COR-L47 (cell line): Measurements from ENCODE around the gene RILPL2.
"Not testable (repeated sequence)": the region's sequence is repeated elsewhere in the genome, so short reads cannot be mapped to it uniquely, and the experiment has no call there.

ENCODE experiments used
- DNase-seq: peaks from one replicate; lab custom pipeline; 2025; lab: John Stamatoyannopoulos, UW

Gene RILPL2

GRCh38 chr12:123401753-123402683, 34.5 kb downstream of the RILPL2 start:
- no peak for DNase-seq

GRCh38 chr12:123399255-123399617, 37.2 kb downstream of the RILPL2 start:
- DNase-seq, result no peak

DNA sequence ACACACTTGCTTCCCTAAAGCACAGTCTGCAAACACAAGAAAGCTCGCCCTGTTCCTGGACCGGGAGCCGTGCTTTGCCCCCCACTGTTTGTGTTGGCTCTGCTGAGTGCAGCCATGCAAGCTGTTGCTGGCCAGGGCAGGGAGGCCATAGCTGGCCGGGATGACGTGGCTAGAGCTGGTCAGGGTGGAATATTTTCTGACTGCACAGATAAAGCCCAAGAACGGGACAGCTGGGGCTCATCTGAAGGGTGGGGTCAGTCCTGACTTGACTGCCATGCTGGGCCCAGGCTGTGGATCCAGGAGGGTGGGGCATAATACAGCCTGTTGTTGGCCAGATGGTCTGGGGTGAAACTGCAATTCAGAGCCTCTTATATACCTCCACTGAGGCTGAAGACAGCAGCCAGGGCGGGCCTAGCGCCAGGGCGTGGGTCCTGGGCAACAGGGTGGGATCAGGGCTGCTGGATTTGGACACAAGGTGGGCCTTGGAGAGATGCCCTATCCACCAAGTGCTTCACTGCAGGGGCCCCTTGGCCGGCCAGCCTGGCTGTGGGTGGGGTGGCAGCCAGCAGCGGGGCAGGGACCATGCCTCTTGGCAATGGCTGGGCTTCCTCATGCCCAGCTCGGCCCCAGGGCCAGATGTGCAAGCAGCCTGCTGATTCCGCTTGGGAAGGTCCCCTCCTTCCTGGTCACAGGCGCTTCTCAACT, 37.8 kb downstream of the RILPL2 start:
- no peak for DNase-seq

DNA sequence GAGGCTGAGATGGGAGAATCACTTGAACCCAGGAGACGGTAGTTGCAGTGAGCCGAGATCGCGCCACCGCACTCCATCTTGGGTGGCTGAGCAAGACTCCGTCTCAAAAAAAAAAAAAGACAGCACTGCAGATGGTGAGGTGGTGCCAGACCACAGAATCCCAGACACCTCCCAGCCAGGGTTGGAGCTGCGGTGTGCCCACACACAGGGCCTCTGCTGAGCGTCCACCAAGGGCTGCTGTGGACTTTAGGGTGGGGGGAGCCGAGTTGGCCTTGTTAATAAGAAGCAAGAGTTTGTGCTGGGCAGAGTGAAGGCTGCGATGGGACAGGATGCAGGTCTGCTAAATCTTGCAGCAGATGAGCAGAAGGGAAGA, 38.3 kb downstream of the RILPL2 start:
- DNase-seq, result no peak

- no peak for DNase-seq
These were observed 39.1 kb downstream of the RILPL2 start for GRCh38 chr12:123397400-123397799.

GRCh38 chr12:123396954-123397353, 39.5 kb downstream of the RILPL2 start:
- no peak for DNase-seq

GRCh38 chr12:123396543-123396942, 39.9 kb downstream of the RILPL2 start:
- DNase-seq, result no peak

- no peak for DNase-seq
These were observed 41.2 kb downstream of the RILPL2 start for GRCh38 chr12:123395236-123395635.

- DNase-seq, result no peak
These were observed 42.7 kb downstream of the RILPL2 start for GRCh38 chr12:123393747-123394146.

- DNase-seq, result no peak
These were observed 44.7 kb downstream of the RILPL2 start for GRCh38 chr12:123391546-123392343.

DNA sequence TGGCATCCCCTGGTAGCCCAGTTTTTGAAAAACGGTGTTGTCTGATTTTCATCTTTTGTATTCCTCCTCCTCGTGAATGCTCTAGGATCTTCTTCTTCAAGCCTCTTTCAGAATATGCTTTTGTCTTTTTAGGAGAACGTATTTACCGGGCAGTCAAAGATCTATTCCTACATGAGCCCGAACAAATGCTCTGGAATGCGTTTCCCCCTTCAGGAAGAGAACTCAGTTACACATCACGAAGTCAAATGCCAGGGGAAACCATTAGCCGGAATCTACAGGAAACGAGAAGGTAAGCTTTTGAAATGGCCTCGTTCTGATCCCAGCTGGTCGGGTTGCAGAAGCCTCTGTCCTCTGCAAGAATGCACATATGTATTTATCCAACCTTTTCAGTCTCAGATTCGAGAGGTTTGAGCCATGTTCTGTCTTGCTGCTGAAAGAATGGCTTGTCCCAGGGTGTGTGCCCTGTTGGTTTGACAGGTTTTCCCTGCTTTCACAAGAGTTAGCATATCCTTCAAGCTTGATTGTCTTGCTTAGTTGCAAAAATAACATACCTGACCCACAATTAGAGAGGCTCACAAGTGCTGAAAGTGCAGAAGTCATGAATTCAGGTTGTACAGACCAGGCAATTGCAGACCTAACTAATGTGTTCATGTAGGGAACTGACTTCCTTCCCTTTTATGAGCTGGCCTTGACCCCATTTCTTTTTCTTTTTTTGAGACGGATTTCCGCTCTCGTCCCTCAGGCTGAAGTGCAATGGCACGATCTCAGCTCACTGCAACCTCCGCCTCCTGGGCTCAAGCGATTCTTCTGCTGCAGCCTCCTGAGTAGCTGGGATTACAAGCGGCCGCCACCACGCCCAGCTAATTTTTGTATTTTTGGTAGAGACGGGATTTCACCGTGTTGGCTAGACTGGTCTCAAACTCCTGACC, 45.7 kb downstream of the RILPL2 start:
- DNase-seq, result no peak

DNA sequence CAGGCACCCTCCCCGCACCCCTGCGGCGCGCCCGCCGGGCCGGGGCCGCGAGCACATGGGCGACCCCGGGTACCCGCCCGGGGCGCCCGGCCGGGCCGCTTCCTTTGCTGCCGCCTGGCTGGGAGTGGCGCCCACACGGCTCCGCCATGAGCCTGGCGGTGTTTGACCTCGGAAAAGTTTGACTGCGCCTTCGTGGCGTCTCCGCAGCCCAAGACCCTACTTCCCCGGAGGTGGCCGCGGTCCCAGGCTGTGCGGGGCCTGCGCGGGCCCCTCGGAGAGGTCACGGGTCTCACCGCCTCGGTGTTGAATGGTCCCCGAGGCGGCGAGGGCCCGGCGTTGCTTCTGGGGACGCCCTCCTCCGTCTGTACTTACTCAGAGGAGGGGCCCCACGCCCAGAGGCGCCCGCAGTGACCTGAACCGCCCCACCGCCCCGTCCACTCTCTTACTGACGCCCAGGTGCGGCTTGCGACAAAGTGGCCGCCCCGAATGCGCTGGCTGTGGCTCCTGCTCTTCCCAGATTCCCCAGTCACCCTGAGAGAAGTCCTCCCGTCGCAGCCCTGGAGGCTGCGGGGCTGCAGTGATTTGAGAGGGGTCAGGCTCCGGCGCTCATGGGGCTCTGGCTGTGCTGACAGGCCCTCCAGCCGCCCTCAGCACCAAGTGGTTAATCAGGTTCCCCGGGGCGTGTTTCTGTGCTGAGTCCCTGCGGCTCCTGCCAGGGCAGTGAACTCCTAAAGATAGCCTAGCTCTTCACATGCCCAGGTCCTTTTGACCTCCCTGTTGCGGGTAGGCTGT, 46.7 kb downstream of the RILPL2 start:
- DNase-seq, result no peak

DNA sequence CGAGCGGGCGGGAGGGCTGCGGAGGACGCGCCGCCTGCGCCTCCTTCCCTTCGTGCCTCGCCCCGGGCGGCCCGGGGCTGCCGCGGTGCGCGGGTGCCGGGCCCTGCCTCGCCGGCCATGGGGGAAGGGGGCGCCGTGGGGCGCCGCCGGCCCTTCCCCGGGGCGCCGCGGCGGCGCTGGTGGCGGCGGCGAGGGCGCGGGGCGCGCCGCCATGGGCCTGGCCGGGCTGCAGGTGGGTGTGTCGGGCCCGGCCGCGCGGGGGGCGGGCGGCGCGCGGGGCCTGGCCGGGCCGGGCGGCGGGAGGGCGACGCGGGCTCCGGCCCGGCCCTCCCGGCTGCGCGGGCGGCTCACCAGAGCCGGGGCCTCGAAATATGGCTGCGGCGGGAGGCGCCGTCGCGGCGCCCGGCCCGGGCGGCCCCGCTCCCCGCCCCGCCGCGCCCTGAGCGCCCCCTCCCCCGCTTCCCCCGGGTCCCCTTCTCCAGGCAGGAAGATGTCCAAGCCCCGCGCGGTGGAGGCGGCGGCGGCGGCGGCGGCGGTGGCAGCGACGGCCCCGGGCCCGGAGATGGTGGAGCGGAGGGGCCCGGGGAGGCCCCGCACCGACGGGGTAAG, 47.4 kb downstream of the RILPL2 start:
- no peak for DNase-seq

GRCh38 chr12:123388177-123388950, 48.1 kb downstream of the RILPL2 start:
- DNase-seq, result peak; percentile 37

- DNase-seq, result no peak
These were observed 48.8 kb downstream of the RILPL2 start for GRCh38 chr12:123387508-123388176.

- DNase-seq, result not testable (repeated sequence)
These were observed 50.9 kb downstream of the RILPL2 start for GRCh38 chr12:123385536-123385935.

- DNase-seq, result no peak
These were observed 51.5 kb downstream of the RILPL2 start for GRCh38 chr12:123384994-123385376.

DNA sequence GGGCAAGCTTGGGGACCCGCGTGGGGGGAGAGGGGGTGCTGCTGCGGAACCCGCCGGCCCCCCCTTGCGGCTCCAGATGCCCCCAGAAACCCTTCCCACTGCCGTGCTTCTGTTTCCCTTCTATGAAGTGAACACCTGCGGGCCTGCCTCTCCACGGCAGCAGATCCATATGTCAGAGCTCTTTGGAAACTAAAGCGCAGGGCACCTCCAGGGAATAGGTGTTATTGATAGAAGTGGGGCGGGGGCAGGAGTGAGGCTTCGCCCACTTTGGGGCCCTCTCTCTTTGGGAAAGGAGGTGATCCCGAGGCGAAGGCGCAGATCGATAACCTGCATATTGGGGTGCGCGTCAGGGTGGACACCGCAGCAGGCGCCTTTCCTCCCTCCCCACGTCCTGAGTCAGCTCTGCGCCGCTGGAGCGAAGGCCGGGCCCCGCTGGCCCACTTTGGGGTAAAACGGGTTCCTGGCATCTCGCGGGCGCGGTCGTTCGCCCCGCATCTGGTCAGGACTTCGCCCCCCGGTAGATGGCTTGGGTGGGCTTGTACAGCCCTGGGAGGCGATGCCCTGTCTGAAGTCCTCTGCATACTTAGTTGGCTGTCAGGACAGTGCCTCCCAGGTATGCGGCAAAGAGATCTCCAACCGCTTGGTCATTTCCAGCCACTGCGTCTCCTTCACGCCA, 52.0 kb downstream of the RILPL2 start:
- peak; percentile 56 for DNase-seq
